Peyer's patch (tissue), 4 donors: ENCODE data around the gene KLHL29.

Experiments
- CTCF ChIP-seq, 6 experiments: fragments of 450-650 bp in 4 of 6; fragments of 200-600 bp in 2 of 6; sonication (generic) in 1 of 6; IDR thresholded peaks; one replicate each; pipeline ENCODE4 v1.5.1; 2017 to 2019; ENCODE audit warnings: antibody characterized with exemption in 6 of 6, mild to moderate bottlenecking in 3 of 6, moderate library complexity in 1 of 6
- POLR2A ChIP-seq, 2 donors: fragments of 450-650 bp; IDR thresholded peaks; one replicate each; pipeline ENCODE4 v1.5.1; 2017; ENCODE audit warnings: antibody characterized with exemption in 2 of 2, mild to moderate bottlenecking in 2 of 2, moderate library complexity in 2 of 2

GRCh38 chr2:23495661-23496114, 110.7 kb downstream of the KLHL29 start:
- no peak for TF ChIP-seq CTCF (IDR thresholded peaks at IDR 0.05)
- TF ChIP-seq POLR2A (IDR thresholded peaks at IDR 0.05) = no peak
